HepG2 (cell line): ENCODE results near the gene MUC4. TPM values are rescaled to one million over a fixed set of nuclear protein-coding genes. Genes with fewer than 3 reads are reported as not detected.
A peak's percentile ranks its signal among the peaks of the same experiment; 100 is the strongest.

Source experiments
- CENPX ChIP-seq: sonication (generic); formaldehyde crosslinking; IDR thresholded peaks from 2 replicates; pipeline ENCODE4 v1.9.0; 2021; ENCODE audit warnings: mild to moderate bottlenecking, missing genetic modification reagents, moderate library complexity
- CREBL2 ChIP-seq: sonication (generic); formaldehyde crosslinking; IDR thresholded peaks from 2 replicates; pipeline ENCODE4 v1.8.1; 2023; ENCODE audit warnings: missing genetic modification reagents, mild to moderate bottlenecking, borderline replicate concordance
- DNMT3B ChIP-seq: conservative IDR thresholded peaks from 2 replicates; pipeline ENCODE4 v1.6.1; 2016; ENCODE audit warnings: missing biosample characterization, control low read depth
- EEA1 ChIP-seq: sonication (generic); formaldehyde crosslinking; IDR thresholded peaks from 2 replicates; pipeline ENCODE4 v1.5.1; 2020; ENCODE audit warnings: mild to moderate bottlenecking, missing genetic modification reagents, borderline replicate concordance
- FOXC1 ChIP-seq: sonication (generic); formaldehyde crosslinking; IDR thresholded peaks from 2 replicates; pipeline ENCODE4 v1.8.0; 2022; ENCODE audit warnings: mild to moderate bottlenecking, missing genetic modification reagents, borderline replicate concordance
- FOXJ3 ChIP-seq: sonication (generic); formaldehyde crosslinking; IDR thresholded peaks from 2 replicates; pipeline ENCODE4 v1.4.0; 2020; ENCODE audit warnings: missing genetic modification reagents, mild to moderate bottlenecking, borderline replicate concordance
- MAFF ChIP-seq: IDR thresholded peaks from 2 replicates; pipeline ENCODE4 v1.6.1; 2011; ENCODE audit warnings: low read depth, low read length, improper control_type of control experiment
- NFE2L1 ChIP-seq: sonication (generic); formaldehyde crosslinking; IDR thresholded peaks from 2 replicates; pipeline ENCODE4 v1.4.0; 2020; ENCODE audit warnings: missing genetic modification reagents, mild to moderate bottlenecking, borderline replicate concordance
- PRDM10 ChIP-seq: sonication (generic); formaldehyde crosslinking; IDR thresholded peaks from 2 replicates; pipeline ENCODE4 v1.4.0; 2020; ENCODE audit warnings: low read depth, missing genetic modification reagents
- SALL1 ChIP-seq: sonication (generic); formaldehyde crosslinking; IDR thresholded peaks from 2 replicates; pipeline ENCODE4 v1.8.0; 2022; ENCODE audit warnings: mild to moderate bottlenecking, missing genetic modification reagents
- SETDB1 ChIP-seq: sonication (generic); formaldehyde crosslinking; IDR thresholded peaks from 2 replicates; pipeline ENCODE4 v1.5.1; 2020; ENCODE audit warnings: missing genetic modification reagents, mild to moderate bottlenecking, borderline replicate concordance
- SP140L ChIP-seq: sonication (generic); formaldehyde crosslinking; IDR thresholded peaks from 2 replicates; pipeline ENCODE4 v1.4.0; 2020; ENCODE audit warnings: missing genetic modification reagents, borderline replicate concordance
- ZNF34 ChIP-seq: sonication (generic); formaldehyde crosslinking; IDR thresholded peaks from 2 replicates; pipeline ENCODE4 v1.4.0; 2020; ENCODE audit warnings: mild to moderate bottlenecking, missing genetic modification reagents, borderline replicate concordance
- ZNF382 ChIP-seq: sonication (generic); formaldehyde crosslinking; IDR thresholded peaks from 2 replicates; pipeline ENCODE4 v1.5.0; 2020; ENCODE audit warnings: missing genetic modification reagents, mild to moderate bottlenecking, borderline replicate concordance
- ZNF530 ChIP-seq: sonication (generic); formaldehyde crosslinking; IDR thresholded peaks from 2 replicates; pipeline ENCODE4 v1.5.0; 2020; ENCODE audit warnings: low read depth, mild to moderate bottlenecking, missing genetic modification reagents
- polyA plus RNA-seq, 8 experiments: library from polyadenylated mRNA; depleted of rRNA in 3 of 8; stranded (reverse) in 7 of 8; unstranded in 1 of 8; fragments of >200 nt; fragmentation: Illumina TruSeq in 4 of 8; extraction: Trizol in 4 of 8; gene quantifications; 2 replicates each; pipeline versions ENCODE4 v1.2.1 to v1.2.3, GENCODE V29; 2011 to 2016; ENCODE audit warnings: low read depth in 4 of 8, missing spikeins in 1 of 8, mixed read lengths in 1 of 8; ENCODE audit not compliant: insufficient read depth in 1 of 8
- total RNA-seq, 5 experiments: library from RNA; depleted of rRNA; stranded (reverse); fragments of >200 nt; fragmentation: Illumina TruSeq; extraction: Trizol; gene quantifications; 2 replicates each; pipeline ENCODE4 v1.2.3, GENCODE V29; 2016; ENCODE audit warnings: low read depth in 1 of 5

MUC4 gene
- total and polyA plus RNA-seq, 2 of the 13 experiments (the other 11 are each of a cell fraction or from before 2014, with no cell fraction given), result not detected

GRCh38 chr3:195823999-195824398 is 12.3 kb upstream of the MUC4 start (continued):
- no peak for TF ChIP-seq PRDM10 (CRISPR knock-in tag)
- no peak for TF ChIP-seq CENPX (CRISPR knock-in tag)
- no peak for TF ChIP-seq SP140L (CRISPR knock-in tag)
- no peak for TF ChIP-seq CREBL2 (CRISPR knock-in tag)
- no peak for TF ChIP-seq SETDB1 (CRISPR knock-in tag)
- TF ChIP-seq FOXC1 (CRISPR knock-in tag), result no peak
- TF ChIP-seq DNMT3B (CRISPR knock-in tag), result no peak
- no peak for TF ChIP-seq ZNF34 (CRISPR knock-in tag)
- no peak for TF ChIP-seq NFE2L1 (CRISPR knock-in tag)
- TF ChIP-seq ZNF382 (CRISPR knock-in tag), result no peak
- no peak for TF ChIP-seq ZNF530 (CRISPR knock-in tag)
- no peak for TF ChIP-seq SALL1 (CRISPR knock-in tag)
- no peak for TF ChIP-seq FOXJ3
- peak; percentile 96 for TF ChIP-seq MAFF
- no peak for TF ChIP-seq EEA1
